ENCODE data around the gene CDC42BPA. TPM values are rescaled to one million over a fixed set of nuclear protein-coding genes. Genes with fewer than 3 reads are reported as not detected.
A peak's percentile ranks its signal among the peaks of the same experiment; 100 is the strongest.

CDC42BPA gene
- total RNA-seq, 1 experiment from 2014 or later = 25.2 TPM

GRCh38 chr1:226940806-226941067, 377.6 kb downstream of the CDC42BPA start (continued):
- no peak for TF ChIP-seq AFF4 (CRISPR knock-in tag; IDR thresholded peaks at IDR 0.05; ENCODE audit: borderline replicate concordance)
- no peak for TF ChIP-seq USF2 (CRISPR knock-in tag; IDR thresholded peaks at IDR 0.05)
- TF ChIP-seq GABPB1 (CRISPR knock-in tag; IDR thresholded peaks at IDR 0.05) = no peak
- TF ChIP-seq ZNF281 (CRISPR knock-in tag; IDR thresholded peaks at IDR 0.05) = no peak
- TF ChIP-seq FOXJ3 (CRISPR knock-in tag; IDR thresholded peaks at IDR 0.05; ENCODE audit: borderline replicate concordance) = no peak
- no peak for TF ChIP-seq NR3C1 (CRISPR knock-in tag; conservative IDR thresholded peaks at IDR 0.05; ENCODE audit: low read depth)
- no peak for TF ChIP-seq PRRX2 (CRISPR knock-in tag; IDR thresholded peaks at IDR 0.05)
- no peak for TF ChIP-seq RORB (CRISPR knock-in tag; IDR thresholded peaks at IDR 0.05)
- no peak for TF ChIP-seq HMGA2 (CRISPR knock-in tag; IDR thresholded peaks at IDR 0.05)
- TF ChIP-seq, protein P1, sequence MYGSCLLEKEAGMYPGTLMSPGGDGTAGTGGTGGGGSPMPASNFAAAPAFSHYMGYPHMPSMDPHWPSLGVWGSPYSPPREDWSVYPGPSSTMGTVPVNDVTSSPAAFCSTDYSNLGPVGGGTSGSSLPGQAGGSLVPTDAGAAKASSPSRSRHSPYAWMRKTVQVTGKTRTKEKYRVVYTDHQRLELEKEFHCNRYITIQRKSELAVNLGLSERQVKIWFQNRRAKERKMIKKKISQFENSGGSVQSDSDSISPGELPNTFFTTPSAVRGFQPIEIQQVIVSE (CRISPR knock-in tag; IDR thresholded peaks at IDR 0.05; ENCODE audit: borderline replicate concordance) = no peak
- TF ChIP-seq, protein P2, sequence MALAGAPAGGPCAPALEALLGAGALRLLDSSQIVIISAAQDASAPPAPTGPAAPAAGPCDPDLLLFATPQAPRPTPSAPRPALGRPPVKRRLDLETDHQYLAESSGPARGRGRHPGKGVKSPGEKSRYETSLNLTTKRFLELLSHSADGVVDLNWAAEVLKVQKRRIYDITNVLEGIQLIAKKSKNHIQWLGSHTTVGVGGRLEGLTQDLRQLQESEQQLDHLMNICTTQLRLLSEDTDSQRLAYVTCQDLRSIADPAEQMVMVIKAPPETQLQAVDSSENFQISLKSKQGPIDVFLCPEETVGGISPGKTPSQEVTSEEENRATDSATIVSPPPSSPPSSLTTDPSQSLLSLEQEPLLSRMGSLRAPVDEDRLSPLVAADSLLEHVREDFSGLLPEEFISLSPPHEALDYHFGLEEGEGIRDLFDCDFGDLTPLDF (CRISPR knock-in tag; IDR thresholded peaks at IDR 0.05) = no peak
- no peak for TF ChIP-seq SMAD3 (CRISPR knock-in tag; IDR thresholded peaks at IDR 0.05; ENCODE audit: borderline replicate concordance)
- no peak for TF ChIP-seq SOX15 (CRISPR knock-in tag; IDR thresholded peaks at IDR 0.05)

- ChIA-PET CTCF (interaction anchor here (0.7 to 1.6 kb wide), 5 partner anchors 21 to 332 kb away, joined by 3 to 9 read pairs (median 4); no protein-coding TSS in a partner anchor), POLR2A (no interaction called here)
- H3K4me1 Mint-ChIP-seq = peaks cover 54% of the 10 kb centered on the region
- TF ChIP-seq TP53 (CRISPR knock-in tag; IDR thresholded peaks at IDR 0.05) = peak; percentile 78; the same call in 1 of the 2 replicates
- TF ChIP-seq, protein P3, sequence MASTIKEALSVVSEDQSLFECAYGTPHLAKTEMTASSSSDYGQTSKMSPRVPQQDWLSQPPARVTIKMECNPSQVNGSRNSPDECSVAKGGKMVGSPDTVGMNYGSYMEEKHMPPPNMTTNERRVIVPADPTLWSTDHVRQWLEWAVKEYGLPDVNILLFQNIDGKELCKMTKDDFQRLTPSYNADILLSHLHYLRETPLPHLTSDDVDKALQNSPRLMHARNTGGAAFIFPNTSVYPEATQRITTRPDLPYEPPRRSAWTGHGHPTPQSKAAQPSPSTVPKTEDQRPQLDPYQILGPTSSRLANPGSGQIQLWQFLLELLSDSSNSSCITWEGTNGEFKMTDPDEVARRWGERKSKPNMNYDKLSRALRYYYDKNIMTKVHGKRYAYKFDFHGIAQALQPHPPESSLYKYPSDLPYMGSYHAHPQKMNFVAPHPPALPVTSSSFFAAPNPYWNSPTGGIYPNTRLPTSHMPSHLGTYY (CRISPR knock-in tag; IDR thresholded peaks at IDR 0.05) = no peak
- TF ChIP-seq USF2 (CRISPR knock-in tag; IDR thresholded peaks at IDR 0.05) = peak; percentile 68
- no peak; the same call in 1 of the 2 replicates for TF ChIP-seq MLX (CRISPR knock-in tag; IDR thresholded peaks at IDR 0.05)
- TF ChIP-seq, protein P4, sequence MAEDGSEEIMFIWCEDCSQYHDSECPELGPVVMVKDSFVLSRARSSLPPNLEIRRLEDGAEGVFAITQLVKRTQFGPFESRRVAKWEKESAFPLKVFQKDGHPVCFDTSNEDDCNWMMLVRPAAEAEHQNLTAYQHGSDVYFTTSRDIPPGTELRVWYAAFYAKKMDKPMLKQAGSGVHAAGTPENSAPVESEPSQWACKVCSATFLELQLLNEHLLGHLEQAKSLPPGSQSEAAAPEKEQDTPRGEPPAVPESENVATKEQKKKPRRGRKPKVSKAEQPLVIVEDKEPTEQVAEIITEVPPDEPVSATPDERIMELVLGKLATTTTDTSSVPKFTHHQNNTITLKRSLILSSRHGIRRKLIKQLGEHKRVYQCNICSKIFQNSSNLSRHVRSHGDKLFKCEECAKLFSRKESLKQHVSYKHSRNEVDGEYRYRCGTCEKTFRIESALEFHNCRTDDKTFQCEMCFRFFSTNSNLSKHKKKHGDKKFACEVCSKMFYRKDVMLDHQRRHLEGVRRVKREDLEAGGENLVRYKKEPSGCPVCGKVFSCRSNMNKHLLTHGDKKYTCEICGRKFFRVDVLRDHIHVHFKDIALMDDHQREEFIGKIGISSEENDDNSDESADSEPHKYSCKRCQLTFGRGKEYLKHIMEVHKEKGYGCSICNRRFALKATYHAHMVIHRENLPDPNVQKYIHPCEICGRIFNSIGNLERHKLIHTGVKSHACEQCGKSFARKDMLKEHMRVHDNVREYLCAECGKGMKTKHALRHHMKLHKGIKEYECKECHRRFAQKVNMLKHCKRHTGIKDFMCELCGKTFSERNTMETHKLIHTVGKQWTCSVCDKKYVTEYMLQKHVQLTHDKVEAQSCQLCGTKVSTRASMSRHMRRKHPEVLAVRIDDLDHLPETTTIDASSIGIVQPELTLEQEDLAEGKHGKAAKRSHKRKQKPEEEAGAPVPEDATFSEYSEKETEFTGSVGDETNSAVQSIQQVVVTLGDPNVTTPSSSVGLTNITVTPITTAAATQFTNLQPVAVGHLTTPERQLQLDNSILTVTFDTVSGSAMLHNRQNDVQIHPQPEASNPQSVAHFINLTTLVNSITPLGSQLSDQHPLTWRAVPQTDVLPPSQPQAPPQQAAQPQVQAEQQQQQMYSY (CRISPR knock-in tag; IDR thresholded peaks at IDR 0.05) = no peak; the same call in 1 of the 2 replicates
- TF ChIP-seq SMAD3 (CRISPR knock-in tag; IDR thresholded peaks at IDR 0.05; ENCODE audit: borderline replicate concordance) = peak; percentile 93
- TF ChIP-seq RELA (CRISPR knock-in tag; IDR thresholded peaks at IDR 0.05; ENCODE audit: borderline replicate concordance) = peak; percentile 84
These were observed 378.1 kb downstream of the CDC42BPA start, which contains the start of gene COQ8A for GRCh38 chr1:226940029-226940805. TSS of gene COQ8A (plus strand) at chr1:226940294. CDS start at chr1:226961386, 21,092 bp downstream.

More at GRCh38 chr1:226940029-226940805, 378.1 kb downstream of the CDC42BPA start, which contains the start of gene COQ8A:
- peak; percentile 99 for DNase-seq (ENCODE audit: low spot score)
- H3K27ac Mint-ChIP-seq = peak within 1 kb of the TSS; percentile 84
- H3K4me3 Mint-ChIP-seq = peak within 1 kb of the TSS; percentile 82
- no peaks in the 10 kb centered on the region for H3K36me3 Mint-ChIP-seq
- peak; percentile 96 for ATAC-seq
- peaks cover 7% of the 10 kb centered on the region for H3K9me3 Mint-ChIP-seq
- peaks cover 7% of the 10 kb centered on the region for H3K27me3 Mint-ChIP-seq (ENCODE audit: low read depth)
